LNCAP (cell line): ENCODE results near the gene SLC23A2.

Source experiments
- TF ChIP-seq, protein P1 (sequence below): fragments of 450-650 bp; IDR thresholded peaks from 2 replicates; pipeline ENCODE4 v1.5.1; 2017; ENCODE audit warnings: mild to moderate bottlenecking

SLC23A2 gene

DNA sequence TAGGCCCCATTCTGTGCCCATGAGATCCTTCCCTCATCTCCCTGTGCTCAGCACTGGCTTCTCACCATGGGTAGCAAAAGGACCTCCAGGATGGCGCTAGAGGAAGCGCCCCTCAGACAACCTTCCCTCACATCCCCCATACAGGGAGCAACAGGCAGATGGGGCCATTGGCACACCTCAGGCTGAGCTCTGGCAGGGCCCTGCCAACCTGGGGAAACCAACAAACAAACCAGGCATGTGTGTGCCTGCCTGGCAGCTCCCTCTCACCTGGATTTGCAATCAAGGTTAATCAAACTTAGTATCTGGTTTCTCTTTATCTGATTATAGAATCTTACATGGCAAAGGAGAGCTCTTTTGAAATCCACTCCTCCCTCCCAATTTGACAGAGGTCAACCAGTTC, 134.9 kb downstream of the SLC23A2 start:
- TF ChIP-seq, protein P1, sequence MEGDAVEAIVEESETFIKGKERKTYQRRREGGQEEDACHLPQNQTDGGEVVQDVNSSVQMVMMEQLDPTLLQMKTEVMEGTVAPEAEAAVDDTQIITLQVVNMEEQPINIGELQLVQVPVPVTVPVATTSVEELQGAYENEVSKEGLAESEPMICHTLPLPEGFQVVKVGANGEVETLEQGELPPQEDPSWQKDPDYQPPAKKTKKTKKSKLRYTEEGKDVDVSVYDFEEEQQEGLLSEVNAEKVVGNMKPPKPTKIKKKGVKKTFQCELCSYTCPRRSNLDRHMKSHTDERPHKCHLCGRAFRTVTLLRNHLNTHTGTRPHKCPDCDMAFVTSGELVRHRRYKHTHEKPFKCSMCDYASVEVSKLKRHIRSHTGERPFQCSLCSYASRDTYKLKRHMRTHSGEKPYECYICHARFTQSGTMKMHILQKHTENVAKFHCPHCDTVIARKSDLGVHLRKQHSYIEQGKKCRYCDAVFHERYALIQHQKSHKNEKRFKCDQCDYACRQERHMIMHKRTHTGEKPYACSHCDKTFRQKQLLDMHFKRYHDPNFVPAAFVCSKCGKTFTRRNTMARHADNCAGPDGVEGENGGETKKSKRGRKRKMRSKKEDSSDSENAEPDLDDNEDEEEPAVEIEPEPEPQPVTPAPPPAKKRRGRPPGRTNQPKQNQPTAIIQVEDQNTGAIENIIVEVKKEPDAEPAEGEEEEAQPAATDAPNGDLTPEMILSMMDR, result no peak

DNA sequence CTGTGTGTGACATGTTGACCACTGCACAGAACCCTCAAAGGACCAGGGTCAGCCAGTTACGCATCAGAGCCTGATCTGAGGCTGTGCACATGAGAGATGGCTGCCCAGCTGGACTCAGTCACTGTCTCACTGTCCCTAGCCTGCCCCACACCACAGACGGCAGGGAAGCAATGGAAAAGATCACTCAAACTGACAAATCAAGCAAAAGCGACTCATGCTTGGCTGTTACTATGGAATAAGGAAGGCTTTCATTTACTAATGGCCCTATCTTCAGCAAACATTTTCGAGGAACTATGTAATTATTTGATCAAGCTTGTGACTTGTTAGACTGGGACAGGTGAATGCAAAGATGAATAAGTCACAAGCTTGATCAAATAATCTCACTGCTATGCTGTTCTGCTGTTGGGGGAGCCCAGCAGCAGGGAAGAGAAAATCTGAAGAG, 137.0 kb downstream of the SLC23A2 start:
- TF ChIP-seq, protein P1, result no peak

DNA sequence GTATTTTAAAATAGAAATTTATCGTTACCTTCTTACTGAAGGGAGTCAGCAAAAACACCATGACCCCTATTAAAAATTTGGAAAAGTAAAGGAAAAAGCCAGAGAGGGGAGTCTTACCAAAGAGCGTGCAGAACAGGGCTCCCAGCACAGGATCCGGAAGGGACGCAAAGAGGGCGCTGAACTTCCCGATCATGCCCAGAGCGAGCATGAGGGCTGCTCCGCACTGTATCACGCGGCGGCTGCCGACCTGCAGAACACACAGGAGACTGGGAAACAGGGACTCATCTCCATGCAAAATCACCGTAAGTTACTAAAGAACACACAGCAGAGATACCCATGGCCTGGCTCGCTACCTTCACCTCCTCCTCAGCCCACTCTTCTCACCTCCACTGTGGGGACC, 138.6 kb downstream of the SLC23A2 start:
- TF ChIP-seq, protein P1, result no peak

DNA sequence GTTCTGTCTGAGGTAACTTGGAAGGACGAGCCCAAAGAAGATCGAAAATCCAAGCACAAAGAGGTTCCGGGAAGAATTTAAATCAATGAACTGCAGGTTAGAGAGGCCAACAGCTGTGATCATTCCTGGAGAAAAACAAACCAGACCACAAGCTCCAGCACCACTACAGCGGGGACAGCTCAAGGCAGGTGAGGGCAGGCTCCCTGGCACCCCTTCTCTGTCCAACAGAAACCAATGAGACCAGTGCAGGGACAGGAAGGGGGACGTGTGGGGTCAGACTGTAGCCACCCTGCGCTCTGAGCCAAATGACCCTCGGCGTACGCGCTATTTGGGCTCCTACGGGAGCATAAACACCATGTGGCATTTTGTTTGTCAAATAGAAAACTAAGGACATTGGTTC, 139.3 kb downstream of the SLC23A2 start:
- TF ChIP-seq, protein P1, result no peak

DNA sequence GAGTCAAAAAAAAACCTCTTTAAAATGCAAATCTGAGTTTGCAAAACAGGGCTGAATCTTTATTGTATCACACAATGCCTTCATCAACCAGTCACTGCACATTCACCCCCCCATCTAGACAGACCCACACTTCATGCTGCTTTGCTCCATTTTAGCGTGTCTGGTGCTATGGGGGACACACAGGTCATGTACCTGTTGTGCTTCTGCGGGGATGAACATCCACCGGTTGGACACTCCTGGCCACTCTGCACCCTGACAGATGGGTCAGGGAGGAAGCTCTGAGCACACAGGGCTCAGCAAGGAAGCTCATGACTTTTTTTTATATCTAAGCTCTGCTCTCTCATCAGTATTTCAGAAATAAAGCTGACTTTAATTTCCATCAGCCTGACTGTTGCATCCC, 143.3 kb downstream of the SLC23A2 start:
- TF ChIP-seq, protein P1, result no peak

DNA sequence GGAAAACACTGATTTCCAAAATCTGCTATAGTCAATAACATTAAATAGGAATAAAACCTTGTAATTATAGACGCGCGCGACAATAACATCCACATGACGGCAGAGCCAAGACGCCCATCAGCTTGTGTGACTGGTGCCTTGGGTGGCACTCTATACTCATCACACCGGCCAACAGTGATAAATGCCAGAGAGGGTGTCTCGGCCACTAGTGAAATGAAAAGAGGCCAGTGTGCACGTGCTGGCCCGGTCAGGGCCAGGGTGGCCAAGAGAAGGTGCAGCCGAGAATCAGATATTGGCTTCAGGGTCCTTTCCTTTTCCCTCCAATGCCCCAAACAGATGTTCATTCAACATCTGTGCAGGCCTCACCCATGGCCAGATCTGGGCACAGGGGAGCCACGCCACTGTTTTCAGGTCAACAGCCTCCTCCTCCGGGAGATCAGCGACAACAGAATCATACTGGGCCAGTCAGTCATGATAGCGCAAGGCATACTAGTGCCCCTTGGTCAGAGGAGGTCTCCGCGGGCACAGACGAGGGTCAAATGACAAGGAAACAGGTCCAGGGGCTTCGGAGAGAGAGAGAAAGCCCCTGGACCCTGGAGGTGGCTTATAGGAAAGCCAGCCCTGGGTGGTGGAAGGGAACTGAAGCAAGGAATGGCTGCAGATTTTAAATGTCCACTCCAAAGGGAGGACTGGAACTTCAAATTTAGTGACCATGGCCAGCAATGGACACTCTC, 145.1 kb downstream of the SLC23A2 start:
- TF ChIP-seq, protein P1, result no peak

DNA sequence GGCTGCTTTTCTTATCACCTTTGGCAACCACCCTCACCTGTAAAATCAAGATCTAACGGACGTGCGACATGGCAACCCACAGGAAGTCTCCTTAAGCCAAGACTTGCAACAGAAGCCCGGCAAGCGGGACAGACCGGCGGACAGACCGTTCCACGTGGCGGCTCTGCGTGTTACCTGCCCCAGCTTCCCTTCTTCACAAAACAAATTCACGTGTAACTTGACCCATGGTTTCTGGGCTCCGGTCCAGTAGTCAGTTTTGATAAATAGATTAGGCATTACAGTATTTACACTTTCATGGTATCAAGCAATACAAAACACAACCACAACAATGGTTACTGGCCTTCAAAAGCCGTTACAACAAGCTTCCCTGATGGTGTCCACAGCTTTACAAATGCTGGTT, 145.8 kb downstream of the SLC23A2 start:
- TF ChIP-seq, protein P1, result no peak

DNA sequence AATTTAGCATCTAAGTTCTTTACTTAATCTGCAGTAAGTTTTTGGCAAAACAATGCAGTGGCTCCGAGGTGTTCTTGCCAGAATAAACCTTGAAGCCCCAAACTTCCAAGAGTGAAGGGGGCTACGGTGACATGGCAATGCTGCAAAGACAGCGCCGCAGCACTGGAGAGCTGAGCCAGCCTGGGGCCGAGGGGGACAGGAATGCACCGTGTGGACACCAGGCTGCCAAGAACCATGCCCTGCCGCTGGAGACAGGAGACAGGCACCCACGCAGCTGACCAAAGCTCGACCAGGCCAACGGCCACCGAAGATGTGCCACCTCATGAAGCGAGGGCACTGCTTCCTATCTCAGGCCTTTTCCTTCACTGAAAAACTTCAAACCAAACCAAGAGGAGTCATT, 146.2 kb downstream of the SLC23A2 start:
- TF ChIP-seq, protein P1, result no peak
